Sigmoid colon (tissue), 7 donors: ENCODE data around the gene RADIL. TPM values are rescaled to one million over a fixed set of nuclear protein-coding genes. Genes with fewer than 3 reads are reported as not detected.
A peak's percentile ranks its signal among the peaks of the same experiment; 100 is the strongest.

Experiments used
- DNase-seq: peaks from one replicate; pipeline ENCODE4 v3.0.0-alpha.2; 2019
- H3K27ac ChIP-seq, 4 donors: fragments of 200-600 bp; sonication (generic); one replicate each; pipeline ENCODE4 v1.5.1; 2016 to 2019; ENCODE audit warnings: mild to moderate bottlenecking in 1 of 4
- H3K27me3 ChIP-seq, 3 donors: fragments of 200-600 bp; sonication (generic); one replicate each; pipeline ENCODE4 v1.5.1; 2019; ENCODE audit warnings: mild to moderate bottlenecking in 1 of 3
- H3K36me3 ChIP-seq, 4 donors: fragments of 200-600 bp; sonication (generic); one replicate each; pipeline ENCODE4 v1.5.1; 2016 to 2019
- H3K4me1 ChIP-seq, 4 donors: fragments of 200-600 bp; sonication (generic); one replicate each; pipeline ENCODE4 v1.5.1; 2017 to 2019
- H3K4me3 ChIP-seq, 4 donors: fragments of 200-600 bp; sonication (generic); one replicate each; pipeline ENCODE4 v1.5.1; 2017 to 2019; ENCODE audit warnings: mild to moderate bottlenecking in 2 of 4, moderate library complexity in 1 of 4
- H3K9me3 ChIP-seq, 4 donors: fragments of 200-600 bp in 3 of 4; sonication (generic) in 3 of 4; one replicate each; pipeline versions ENCODE4 v1.5.1 to v1.6.1; 2013 to 2019
- CTCF ChIP-seq, 4 experiments: fragments of 450-650 bp in 3 of 4; fragments of 200-600 bp in 1 of 4; IDR thresholded peaks; one replicate each; pipeline ENCODE4 v1.5.1; 2016 to 2019; ENCODE audit warnings: antibody characterized with exemption in 4 of 4, mild to moderate bottlenecking in 3 of 4, moderate library complexity in 2 of 4
- EP300 ChIP-seq, 4 donors: sonication (generic); formaldehyde crosslinking; IDR thresholded peaks; one replicate each; pipeline ENCODE4 v1.6.1; 2017; ENCODE audit warnings: antibody characterized with exemption in 4 of 4
- POLR2A ChIP-seq, 2 donors: fragments of 450-650 bp; IDR thresholded peaks; one replicate each; pipeline ENCODE4 v1.6.1; 2016; ENCODE audit warnings: antibody characterized with exemption in 2 of 2, mild to moderate bottlenecking in 2 of 2, moderate library complexity in 2 of 2
- POLR2AphosphoS5 ChIP-seq, 4 donors: sonication (generic); formaldehyde crosslinking; IDR thresholded peaks; one replicate each; pipeline ENCODE4 v1.6.1; 2017; ENCODE audit warnings: antibody characterized with exemption in 4 of 4
- WGBS, 2 donors: extraction: QIAGEN DNeasy Blood & Tissue Kit; methylation state at CpG; one replicate each; pipeline ENCODE4 v1.1.7; 2013; 5-methylcytosine and 5-hydroxymethylcytosine counted together
- intact Hi-C: fragments of 100-400 bp; cut with DNase I; formaldehyde crosslinking; loops from one replicate; pipeline ENCODE4 v1.15.1; 2023
- polyA plus RNA-seq, 3 donors: library from polyadenylated mRNA; stranded (reverse); fragments of 200-250 nt; gene quantifications; one replicate each; pipeline ENCODE4 v1.2.3, GENCODE V29; 2013
- total RNA-seq, 4 donors: library from RNA; depleted of rRNA; stranded (reverse); fragments of >200 nt; gene quantifications; one replicate each; pipeline ENCODE4 v1.1.0, GENCODE V29; 2016
- donor health status: healthy with polysubstance abuse.
- donor health status: Bipolar disorder and iron deficiency.
- donor health status: healthy.

RADIL gene
- total and polyA plus RNA-seq, 7 donors: 1.2 to 10.8 (median 5.6) TPM

- Histone ChIP-seq H3K27me3 (no peaks in the 10 kb centered on the region), H3K9me3 (no peaks in the 10 kb centered on the region), H3K4me3 (peak overlapping the region in 3 of 4 donors; percentile 47 to 53 (median 51)), H3K4me1 (peaks cover 0 to 62% (median 51%) of the 10 kb centered on the region in 4 donors), H3K27ac (peak overlapping the region; percentile 82 to 99 (median 96)), H3K36me3 (peaks cover 32 to 39% (median 33%) of the 10 kb centered on the region in 4 donors)
- TF ChIP-seq POLR2A (IDR thresholded peaks at IDR 0.05) (no peak), POLR2AphosphoS5 (IDR thresholded peaks at IDR 0.05) (peak in 1 of 4 donors; percentile 7), EP300 (IDR thresholded peaks at IDR 0.05) (no peak), CTCF (IDR thresholded peaks at IDR 0.05) (peak in 3 of 4 experiments; percentile 9 to 48 (median 26))
- DNase-seq: no peak
- 91 to 92% methylated on average over 23 of the region's 23 CpGs for WGBS, 2 donors
- intact Hi-C loops: loop anchor here (1.0 to 5.0 kb wide), 2 partner anchors 19 to 124 kb away; no protein-coding TSS in a partner anchor
Measured at GRCh38 chr7:4765776-4766490, 117.6 kb downstream of the RADIL start.

- no peaks in the 10 kb centered on the region for H3K9me3 ChIP-seq
- no peaks in the 10 kb centered on the region for H3K27me3 ChIP-seq
- 92 to 94% methylated on average over 35 of the region's 35 CpGs for WGBS, 2 donors
- intact Hi-C loops: loop anchor here (5.0 kb wide), 1 partner anchor 122 kb away; no protein-coding TSS in a partner anchor
- H3K36me3 ChIP-seq: peaks cover 40 to 54% (median 45%) of the 10 kb centered on the region in 4 donors
- peaks cover 0 to 48% (median 37%) of the 10 kb centered on the region in 4 donors for H3K4me1 ChIP-seq
- no peak overlapping the region for H3K4me3 ChIP-seq
- peak overlapping the region in 3 of 4 donors; percentile 95 to 99 (median 96) for H3K27ac ChIP-seq
- peak in 2 of 4 donors; percentile 41 to 47 for TF ChIP-seq POLR2AphosphoS5 (IDR thresholded peaks at IDR 0.05)
- no peak for TF ChIP-seq CTCF (IDR thresholded peaks at IDR 0.05)
- TF ChIP-seq POLR2A (IDR thresholded peaks at IDR 0.05): no peak
- DNase-seq: peak; percentile 80
Measured at GRCh38 chr7:4764402-4765007, 119.0 kb downstream of the RADIL start.

- intact Hi-C loops: no loop called here
- Histone ChIP-seq H3K4me1 (peaks cover 0 to 41% (median 32%) of the 10 kb centered on the region in 4 donors), H3K4me3 (no peak overlapping the region), H3K27me3 (no peaks in the 10 kb centered on the region), H3K9me3 (no peaks in the 10 kb centered on the region), H3K27ac (peak overlapping the region in 3 of 4 donors; percentile 95 to 99 (median 96)), H3K36me3 (peaks cover 46 to 61% (median 52%) of the 10 kb centered on the region in 4 donors)
- TF ChIP-seq EP300 (IDR thresholded peaks at IDR 0.05) (no peak), CTCF (IDR thresholded peaks at IDR 0.05) (no peak), POLR2A (IDR thresholded peaks at IDR 0.05) (no peak), POLR2AphosphoS5 (IDR thresholded peaks at IDR 0.05) (no peak)
- WGBS, 2 donors: 96% methylated on average over 21 of the region's 21 CpGs
- no peak for DNase-seq
Measured at GRCh38 chr7:4763794-4764185, 119.7 kb downstream of the RADIL start.

- intact Hi-C loops: no loop called here
- Histone ChIP-seq H3K36me3 (peaks cover 50 to 66% (median 57%) of the 10 kb centered on the region in 4 donors), H3K9me3 (no peaks in the 10 kb centered on the region), H3K27ac (peak overlapping the region in 2 of 4 donors; percentile 95 to 99), H3K27me3 (no peaks in the 10 kb centered on the region), H3K4me1 (peaks cover 0 to 36% (median 29%) of the 10 kb centered on the region in 4 donors), H3K4me3 (no peak overlapping the region)
- no peak for TF ChIP-seq POLR2AphosphoS5 (IDR thresholded peaks at IDR 0.05)
- no peak for TF ChIP-seq CTCF (IDR thresholded peaks at IDR 0.05)
- no peak for TF ChIP-seq POLR2A (IDR thresholded peaks at IDR 0.05)
- no peak for TF ChIP-seq EP300 (IDR thresholded peaks at IDR 0.05)
- WGBS, 2 donors: 96% methylated on average over 32 of the region's 32 CpGs
- DNase-seq: peak; percentile 66
Measured at GRCh38 chr7:4763091-4763793, 120.3 kb downstream of the RADIL start.
